ENCODE results near the gene MSI2.

MSI2 gene

DNA sequence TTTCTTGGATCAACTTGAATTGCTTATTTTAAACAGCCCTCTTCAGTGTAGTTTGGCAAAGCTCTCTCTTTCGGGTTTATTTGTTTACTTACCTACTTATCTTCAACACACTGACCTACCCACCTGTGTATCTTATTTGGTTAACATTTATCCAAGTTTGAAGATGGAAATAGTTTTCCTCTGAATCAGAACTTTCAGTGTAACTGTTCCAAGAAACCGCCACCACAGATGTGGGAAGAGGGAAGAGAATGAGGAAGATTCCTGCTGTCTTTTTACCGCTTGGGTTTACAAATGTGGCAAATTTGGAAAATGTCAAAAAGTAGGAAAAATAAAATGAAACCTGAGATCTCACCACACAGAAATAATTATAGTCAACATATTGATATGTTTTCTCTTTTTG, 115.8 kb downstream of the MSI2 start:
- no peak for DNase-seq

DNA sequence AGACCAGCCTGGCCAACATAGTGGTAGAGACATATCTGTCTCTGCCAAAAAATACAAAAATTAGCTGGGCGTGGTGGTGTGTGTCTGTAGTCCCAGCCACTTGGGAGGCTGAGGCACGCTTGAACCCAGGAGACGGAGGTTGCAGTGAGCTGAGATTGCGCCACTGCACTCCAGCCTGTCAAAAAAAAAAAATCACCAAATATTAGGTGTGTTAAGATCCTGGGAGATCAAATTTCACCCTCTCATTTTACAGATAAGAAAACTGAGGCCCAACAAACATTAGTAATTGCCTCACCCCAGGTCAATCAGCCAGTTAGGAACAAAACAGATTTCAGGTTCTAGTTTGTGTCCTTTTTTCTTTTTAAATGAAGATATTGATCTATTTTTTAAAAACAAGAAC, 116.7 kb downstream of the MSI2 start:
- no peak for DNase-seq

DNA sequence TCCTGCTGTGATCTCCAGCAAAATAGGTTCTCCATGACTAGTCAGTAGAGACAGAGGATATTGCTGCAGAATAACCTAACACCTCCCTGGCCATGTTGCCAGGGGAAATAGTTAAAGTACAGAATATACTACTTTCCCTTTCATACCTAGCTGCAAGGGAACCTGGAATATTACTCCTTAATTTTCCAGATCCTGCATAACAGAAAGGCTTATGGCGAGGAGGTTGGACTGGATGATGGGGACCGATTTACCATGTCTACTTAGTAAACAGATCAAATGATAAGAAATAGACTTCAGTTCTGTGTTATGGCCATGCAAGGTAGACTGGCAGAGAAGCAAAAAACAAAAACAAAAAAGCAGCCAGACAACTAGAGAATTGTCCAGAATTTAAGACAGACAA, 117.4 kb downstream of the MSI2 start:
- DNase-seq: no peak

DNA sequence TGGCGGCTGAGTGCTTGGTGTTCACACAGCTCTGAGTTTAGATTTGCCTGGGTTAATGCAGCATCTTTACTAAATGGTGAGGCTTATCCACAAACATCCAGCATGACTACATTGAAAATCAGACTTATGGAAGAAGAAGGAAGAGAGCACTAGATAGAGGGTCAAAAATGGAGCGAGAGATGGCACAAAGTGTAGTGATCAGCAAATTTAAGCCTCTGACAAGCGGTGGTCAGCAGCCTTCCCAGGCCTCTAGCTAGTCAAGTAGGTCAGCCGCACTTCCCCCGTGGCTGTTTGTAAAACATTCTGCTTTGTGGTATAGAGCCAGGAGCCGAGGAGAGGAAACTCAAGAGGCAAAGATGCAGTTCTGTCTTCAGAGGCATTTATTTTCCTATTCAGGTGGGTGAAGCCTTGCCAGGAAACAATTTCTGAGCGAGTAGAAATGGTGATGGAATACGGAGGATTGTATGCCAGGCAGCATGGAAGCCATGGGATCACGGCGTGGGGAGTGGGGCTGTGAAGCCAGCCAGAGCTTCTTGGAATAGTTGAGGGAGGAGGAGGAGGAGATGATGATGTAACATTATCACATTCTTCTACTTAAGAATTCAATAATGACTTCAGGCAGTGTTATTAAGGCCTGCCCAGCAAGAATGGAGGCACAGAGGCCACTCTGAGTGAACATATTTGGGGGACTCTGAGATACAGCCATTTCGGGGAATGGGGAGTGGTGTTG, 118.9 kb downstream of the MSI2 start:
- no peak for DNase-seq

DNA sequence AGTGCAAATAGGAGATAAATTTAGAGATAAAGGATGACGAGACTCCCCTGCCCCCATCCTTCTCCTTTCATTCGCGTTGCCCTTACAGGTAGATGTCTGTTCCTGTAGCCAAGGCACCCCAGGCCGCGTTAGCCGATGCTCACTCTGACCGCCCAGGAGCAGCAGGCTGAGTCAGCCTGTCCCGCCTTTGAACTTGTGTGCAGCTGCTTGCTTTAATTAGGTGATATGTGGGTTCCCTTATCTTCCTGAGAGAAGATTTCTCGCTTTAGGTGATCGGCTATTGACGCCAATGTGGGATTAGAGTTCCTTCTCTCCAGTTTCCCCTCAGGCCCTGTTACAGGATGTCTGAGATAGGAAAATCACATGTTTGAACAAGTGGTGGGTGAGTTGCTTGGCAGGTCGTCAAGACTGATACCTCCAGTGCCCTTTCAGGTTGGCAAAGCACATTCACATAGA, 119.5 kb downstream of the MSI2 start:
- no peak for DNase-seq

DNA sequence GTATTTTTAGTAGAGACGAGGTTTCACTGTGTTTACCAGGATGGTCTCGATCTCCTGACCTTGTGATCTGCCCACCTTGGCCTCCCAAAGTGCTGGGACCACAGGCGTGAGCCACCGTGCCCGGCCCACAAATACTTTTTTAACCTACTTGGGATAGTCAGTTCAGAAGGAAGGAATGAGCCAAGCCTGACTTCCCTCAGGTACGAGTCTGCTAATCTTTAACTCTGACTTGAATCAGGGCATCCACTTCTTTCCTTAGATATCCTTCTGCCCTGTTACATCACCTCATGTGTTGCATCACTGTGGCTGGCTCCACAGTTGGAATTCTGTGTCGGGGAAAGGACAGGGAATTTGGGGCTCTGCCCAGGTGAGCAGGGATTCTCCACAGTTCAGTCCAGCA, 120.8 kb downstream of the MSI2 start:
- DNase-seq: no peak

DNA sequence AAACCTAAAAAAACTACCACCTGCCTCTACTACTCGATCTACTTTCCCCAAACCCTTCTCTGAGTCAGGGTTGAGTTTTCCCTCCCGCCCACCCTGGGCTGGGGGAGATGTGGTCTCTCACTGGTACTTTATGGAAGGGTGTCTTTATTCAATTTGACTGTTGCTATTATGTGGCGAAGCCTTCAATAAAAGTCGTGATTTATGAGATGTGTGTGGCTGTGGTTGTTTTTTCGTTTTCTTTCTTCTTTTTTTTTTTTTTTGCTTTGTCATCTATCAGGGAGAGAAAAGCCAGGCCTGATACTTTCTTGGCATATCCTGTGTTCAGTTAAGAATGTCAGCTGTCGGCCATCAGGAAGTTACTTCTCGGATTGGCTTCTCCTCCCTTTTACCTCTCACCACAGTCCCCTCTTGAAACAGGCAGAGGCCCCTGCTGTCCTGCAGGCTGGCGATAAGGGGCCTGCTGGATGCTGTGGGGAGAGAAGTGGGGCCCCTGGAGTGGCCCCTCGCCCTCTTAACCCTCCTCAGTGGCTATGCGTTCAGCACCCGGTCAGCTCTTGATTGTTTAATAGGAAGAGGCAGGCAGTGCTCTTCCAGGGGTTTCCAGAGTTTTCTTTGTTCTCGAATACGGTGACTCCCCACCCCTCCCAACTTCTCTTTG, 123.0 kb downstream of the MSI2 start:
- DNase-seq: no peak

DNA sequence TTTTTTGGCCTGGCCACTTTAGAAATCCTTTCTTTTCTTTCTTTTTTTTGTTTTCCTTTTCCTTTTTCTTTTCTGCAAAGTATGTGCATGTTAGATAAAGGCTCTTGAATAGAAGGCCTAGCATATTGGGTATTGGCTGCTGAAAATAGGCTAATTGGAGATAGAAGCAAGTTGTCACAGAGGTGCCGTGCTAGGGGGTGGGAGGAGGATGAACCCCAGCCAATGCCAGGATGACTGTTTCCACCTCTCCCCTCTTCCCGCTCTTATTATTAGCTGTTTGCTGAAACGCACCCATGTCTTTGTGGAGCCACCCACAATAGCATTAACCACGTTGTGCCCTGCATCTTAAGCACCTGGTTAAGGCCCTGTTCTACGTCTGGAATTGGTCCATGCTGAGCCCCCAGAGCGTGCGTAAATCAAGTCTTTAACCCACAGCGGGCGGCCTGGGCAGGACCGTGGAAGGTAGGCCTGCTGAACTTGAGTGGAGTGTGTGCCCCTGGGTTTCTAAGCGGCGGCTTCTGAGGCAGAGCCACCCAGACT, 123.6 kb downstream of the MSI2 start:
- DNase-seq: no peak

DNA sequence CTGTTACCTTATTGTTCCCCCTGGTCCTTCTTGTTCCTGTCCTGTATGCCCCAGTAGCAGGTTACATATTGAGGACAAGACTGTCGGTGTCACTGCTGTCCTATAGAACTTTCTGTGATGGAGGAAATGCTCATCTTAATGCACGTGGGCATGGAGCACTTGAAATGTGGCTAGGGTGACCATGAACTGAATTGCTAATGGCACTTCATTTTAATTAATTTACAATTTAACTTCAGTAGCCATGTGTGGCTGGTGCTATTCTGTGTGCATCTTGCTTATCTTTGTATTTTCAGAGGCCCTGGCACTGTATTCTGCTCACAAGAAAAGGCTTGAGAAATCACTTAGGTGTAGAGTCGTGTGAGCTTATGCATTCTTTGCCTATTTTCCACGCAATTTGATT, 125.2 kb downstream of the MSI2 start:
- no peak for DNase-seq

DNA sequence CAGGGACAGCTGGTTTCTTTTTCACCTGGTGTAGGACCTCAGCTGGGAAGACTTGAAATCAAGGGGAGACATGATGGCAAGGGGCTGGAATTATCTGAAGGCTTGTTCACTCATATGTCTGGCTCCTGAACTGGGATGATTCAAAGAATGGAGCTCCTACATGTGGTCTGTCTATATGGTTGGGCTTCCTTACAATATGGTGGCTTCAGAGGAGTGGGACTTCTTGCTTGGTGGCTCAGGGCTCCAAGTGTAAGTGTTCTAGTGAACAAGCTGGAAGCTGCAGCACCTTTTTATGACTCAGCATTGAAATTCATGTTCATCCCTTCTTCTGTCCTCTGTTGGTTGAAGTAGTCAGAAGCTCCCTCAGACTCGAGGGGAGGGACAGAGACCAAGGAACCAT, 127.9 kb downstream of the MSI2 start:
- DNase-seq: no peak

DNA sequence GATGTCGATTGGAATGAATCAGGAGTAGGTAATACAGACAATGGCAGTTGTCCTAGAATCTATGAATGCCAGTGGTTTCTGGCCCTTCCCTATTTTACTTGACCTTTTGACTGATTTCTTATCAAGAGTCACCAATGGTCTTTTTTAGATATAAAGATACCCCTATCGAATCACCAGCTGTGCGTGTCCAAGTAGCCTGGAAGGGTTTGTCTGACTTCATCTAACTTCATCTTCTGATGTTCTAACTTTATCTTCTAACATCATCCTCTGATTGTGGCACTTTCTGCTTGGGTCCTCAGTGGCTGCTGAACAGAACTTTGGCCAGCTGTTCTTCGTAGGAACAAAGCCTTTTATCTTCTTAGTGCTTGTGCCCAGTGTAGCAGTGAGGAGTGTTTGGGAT, 129.7 kb downstream of the MSI2 start:
- no peak for DNase-seq

DNA sequence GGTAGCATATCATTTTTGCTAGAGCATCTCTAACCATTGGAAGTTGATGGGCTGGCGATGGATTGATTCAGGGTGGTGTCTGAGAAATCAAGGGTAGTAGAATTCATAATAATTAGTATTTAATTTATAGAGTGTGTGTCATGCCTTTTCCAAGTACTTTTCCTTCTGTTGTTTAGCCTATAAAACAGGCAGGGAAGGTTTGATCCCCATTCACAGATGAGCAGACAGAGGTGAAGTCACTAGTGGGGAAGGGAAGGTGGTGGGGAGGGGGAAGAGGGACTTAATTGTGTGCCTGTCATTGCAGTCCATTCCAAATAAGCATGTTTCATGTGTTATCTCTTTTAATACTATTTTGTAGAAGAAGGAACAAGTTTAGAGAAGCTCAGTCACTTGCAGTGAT, 131.3 kb downstream of the MSI2 start:
- no peak for DNase-seq

DNA sequence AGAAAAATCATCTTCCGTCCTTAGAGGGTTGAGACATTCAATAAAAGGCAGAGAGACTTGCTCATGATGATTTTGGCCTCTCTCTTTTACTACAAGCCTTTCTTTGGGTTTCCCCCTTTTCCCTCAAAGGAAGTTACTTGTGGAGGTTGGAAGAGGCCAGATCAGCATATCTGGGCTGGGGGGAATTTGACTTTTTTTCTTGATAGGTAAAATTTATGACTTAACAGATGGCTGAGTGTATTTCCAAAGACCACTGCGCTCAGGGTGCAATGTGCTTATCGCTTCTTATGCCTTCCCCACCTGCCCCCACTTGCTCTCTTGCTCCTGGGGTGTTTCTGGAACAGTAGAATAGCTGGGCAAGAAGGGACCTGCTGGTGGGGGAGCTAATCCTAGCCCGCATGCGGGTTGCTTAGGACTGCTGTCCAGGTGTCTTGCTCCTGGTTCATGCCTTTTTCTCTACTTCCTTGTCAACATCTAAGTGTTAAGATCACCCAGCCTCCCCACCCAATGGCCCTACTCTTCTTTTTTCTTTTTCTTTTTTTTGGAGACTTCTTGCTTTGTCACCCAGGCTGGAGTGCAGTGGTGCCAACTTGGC, 131.9 kb downstream of the MSI2 start:
- no peak for DNase-seq

DNA sequence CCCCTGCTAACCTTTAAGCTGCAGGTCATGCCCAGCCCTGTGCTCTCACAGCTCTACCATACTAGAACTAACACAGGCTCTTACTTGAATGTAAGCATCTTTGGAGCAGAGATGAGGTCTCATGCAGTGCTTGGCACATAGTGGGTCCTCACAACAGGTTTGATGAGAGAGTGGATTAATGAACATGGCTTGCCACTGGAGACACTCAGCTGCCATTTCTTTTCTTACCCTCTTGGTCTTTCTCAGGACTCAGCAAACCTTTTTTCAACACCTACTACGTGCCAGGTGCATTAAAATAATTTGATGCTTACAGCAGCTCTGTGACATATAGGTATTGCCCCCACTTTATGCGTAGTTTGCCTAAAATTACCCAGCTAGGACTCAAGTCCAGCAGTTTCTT, 133.2 kb downstream of the MSI2 start:
- DNase-seq: no peak

DNA sequence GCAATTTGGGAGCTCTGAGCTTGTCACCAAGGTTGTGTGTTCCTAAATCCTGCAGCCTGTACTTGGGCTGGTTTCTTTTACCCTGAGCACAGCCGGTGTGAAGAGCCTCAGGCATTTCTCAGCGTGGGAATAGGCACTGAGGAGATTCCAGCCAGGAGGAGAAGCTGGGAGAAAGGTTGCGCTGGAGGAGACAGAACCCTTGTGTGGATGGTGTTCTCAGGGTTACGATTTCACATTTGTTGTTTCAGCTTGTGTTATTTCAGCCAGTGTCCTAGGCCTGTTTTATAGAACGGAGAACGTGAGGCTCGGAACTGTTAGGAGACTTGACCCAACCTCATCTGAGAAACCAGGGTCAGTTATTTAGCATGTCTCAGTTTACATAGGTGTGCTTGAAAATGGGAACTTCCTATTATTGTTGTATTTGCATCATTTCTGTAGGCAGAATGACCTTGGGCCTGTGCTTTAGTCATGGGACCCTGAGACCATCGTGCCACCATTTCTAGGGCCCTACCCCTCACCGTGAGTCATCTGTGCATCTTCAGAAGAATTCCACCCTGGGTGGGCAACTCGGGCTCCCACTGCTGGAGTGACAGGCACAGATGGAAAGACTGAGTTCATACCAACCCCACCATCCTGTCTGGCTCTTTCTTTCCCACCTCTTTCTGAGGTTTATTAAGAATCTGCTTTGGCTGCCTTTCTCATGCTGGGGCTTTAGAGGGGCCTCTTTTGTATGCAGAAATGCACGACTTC, 134.9 kb downstream of the MSI2 start:
- DNase-seq: peak; percentile 99

DNA sequence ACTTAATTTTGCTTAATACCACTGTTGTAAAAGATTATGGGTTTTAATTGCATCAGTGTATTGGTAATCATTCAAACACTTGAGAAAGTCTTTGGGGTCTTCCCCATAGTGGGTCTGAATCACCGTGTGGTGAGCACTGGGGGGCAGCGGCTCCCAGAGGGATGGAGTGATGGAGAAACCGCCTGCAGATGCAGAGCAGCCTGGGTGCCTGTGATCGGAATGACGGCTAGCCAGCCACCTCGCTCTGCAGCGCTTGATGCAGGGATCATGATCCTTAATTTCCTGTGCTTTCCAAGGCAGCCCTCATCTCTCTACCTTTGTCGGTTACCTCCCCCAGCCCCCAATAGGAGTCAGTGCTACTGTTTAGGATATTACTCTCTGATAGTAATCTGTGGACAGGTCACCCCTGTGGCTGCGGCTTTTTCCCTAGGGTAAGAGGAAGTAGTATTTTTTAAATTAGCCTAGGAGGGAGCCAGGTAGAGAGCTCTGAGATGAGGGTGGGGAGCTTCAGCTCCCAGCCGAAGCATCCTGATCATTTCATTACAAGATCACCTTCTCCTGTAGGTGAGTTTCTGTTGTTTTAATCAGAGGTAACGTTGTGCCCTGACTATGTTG, 135.6 kb downstream of the MSI2 start:
- no peak for DNase-seq

DNA sequence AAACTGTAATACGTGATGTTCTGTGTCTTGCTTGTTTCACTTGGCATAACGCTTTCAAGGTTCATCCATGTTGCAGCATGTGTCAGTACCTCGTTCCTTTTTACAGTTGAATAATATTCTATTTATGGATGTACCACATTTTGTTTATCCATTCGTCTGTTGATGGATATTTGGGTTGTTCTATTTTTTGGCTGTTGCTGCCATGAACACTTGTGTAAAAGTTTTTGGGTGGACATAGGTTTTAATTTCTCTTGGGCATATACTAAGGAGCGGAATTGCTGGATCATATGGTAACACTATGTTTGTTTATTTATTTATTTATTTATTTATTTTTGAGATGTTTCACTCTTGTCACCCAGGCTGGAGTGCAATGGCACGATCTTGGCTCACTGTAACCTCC, 137.0 kb downstream of the MSI2 start:
- no peak for DNase-seq

DNA sequence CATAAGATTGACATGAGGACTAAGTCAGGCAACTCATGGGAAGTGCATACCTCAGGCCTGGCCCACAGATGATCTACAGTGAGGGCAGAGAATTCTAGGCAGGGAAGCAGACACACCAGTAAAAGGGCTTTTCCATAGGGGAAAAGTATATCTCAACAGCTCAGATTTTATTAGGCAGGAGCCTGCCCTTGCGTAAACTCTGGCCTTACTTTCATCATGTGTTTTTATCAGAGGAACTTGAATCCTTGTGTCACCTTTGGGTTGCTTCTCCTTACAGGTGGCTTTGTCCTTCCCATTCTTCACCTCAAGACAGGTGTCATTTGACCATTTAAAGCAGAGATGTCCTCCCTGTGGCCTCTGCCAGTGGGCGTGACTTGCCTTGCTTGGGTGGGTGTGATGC, 138.1 kb downstream of the MSI2 start:
- no peak for DNase-seq

DNA sequence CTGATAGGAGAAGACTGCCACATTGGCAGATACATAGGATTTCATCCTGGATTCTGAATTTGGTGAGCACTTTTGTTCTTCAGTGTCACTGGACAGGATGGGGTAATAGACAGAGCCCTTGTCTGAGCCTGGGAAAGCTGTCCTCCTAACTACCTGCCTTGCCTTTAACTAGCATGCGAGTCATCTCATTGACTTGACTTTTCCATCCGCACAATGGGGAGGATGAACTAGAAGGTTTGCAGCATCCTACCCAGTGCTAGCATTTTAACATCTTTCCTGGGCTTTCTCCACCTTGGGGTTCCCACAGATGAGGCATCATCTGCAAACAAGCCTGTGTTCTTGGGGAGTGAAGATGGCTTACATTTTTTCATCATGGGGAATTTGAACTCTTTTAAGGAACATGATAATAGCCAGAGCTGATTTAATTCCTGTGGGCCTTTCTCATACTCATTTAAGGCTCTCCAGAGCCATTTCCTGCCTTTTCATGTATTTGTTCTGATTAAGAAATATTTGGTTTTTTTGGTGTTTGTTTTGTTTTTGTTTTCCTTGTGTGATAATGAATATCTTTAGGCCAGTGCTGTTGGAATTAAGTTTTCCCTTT, 139.5 kb downstream of the MSI2 start:
- no peak for DNase-seq

DNA sequence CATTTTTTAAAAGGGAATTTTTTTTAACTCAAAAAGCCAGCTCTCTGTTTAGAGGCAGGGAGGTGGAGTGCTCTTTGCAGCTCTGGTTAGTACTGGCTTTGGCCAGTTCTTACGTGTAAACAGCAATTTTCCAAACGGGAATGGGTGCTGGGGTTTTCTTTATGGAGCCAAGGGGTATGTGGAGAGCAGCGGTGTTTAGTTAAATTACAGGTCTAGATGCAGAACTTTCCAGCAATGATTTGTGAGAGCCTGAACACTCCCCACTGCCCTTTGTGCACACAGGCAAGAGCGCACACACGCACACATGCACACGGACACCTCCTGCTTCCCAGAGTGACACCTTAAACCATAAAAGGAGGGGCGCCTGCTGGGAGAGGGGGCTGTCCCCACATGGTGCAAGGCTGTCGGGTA, 140.2 kb downstream of the MSI2 start:
- no peak for DNase-seq

DNA sequence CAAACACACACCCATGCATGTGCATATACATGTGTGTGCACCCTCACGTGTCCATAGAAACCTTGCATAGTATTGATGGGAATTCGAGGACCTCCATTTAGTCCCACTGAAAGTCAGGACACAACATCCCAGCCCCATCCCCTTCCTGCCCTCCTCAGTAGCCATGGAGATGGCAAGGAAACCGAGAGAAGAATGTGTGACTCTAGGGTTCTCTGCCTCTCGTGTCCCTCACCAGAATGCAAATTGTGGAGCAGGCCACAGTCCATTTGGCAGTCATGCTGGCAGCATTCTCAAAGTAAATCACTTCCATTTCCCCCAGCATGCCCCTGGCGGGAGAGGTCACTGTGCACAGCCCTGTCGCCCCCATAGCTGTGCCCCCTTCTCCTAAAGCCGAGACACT, 141.1 kb downstream of the MSI2 start:
- no peak for DNase-seq

DNA sequence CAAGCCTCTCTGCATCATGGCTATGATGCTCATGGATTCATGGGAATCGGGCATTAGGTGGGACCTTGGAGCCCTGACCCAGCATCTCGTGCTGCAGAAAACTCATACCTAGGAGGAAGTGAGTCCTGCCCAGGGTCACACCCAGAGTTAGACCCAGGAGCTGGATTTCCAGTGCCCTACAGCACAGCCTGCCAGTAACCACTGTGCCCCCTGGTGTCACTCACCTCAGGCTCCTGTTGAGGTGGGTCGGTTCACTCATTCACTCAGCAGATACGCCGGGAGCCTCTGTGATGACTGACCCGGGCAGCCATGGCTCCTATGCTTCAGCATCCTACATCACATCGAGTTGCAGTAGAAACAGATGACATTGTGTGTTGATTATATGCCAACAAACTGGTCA, 143.4 kb downstream of the MSI2 start:
- no peak for DNase-seq

DNA sequence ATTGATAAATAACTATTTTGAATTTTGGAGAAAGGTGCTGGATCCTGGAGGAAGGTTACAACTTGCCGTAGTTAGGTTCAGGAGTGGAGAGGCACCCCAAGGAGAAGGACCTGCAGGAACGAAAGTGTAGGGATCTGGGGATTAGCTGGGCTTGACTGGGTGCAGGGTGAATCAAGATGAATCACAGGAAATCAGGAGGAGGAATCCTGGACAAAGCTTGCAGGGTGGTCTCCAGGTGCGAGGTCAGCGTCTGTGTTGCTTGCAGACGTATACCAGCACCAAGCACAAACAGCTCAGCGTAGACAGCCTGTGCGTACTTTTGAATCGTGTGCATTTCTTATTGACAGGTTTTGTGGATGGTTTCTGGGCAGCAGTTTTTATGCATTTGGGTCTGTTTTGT, 144.3 kb downstream of the MSI2 start:
- no peak for DNase-seq

Data from NCI-H1694 treated with DMSO at 0.1 percent for 48 hours (cell line).